T-cell (primary cell): Measurements from ENCODE around the gene GPT2. TPM values are rescaled to one million over a fixed set of nuclear protein-coding genes. Genes with fewer than 3 reads are reported as not detected.

Experiments
- ATAC-seq, 4 experiments: fragments of 200-7000 bp in 3 of 4; fragments of 150-1000 bp in 1 of 4; cut with Tn5 transposase; replicated peaks in 1 of 4; 1 replicate in 3 of 4; 2 replicates in 1 of 4; pipeline ENCODE4 v1.10.0; 2021; ENCODE audit warnings: moderate library complexity in 3 of 4, mild to moderate bottlenecking in 2 of 4, moderate number of reproducible peaks in 1 of 4
- CTCF ChIA-PET, 2 donors: fragments of 300-600 bp; sonication (Branson Sonifier 250); formaldehyde crosslinking; loops; one replicate each; lab custom pipeline; 2022; ENCODE audit warnings: antibody characterized with exemption in 2 of 2; lab: Charles Lee
- POLR2A ChIA-PET, 2 donors: fragments of 300-600 bp; sonication (Branson Sonifier 250); formaldehyde crosslinking; loops; one replicate each; lab custom pipeline; 2022; ENCODE audit warnings: antibody characterized with exemption in 2 of 2; lab: Charles Lee
- DNase-seq, 35 experiments: peaks; one replicate each; pipeline versions ENCODE4 v3.0.0 to v3.0.0-alpha.2; 2013 to 2023
- H3K27ac ChIP-seq: one replicate; pipeline ENCODE4 v1.5.1; 2013; ENCODE audit warnings: low read length
- H3K27me3 ChIP-seq, 2 experiments: replicated peaks in 1 of 2; 1 replicate in 1 of 2; 2 replicates in 1 of 2; pipeline versions ENCODE4 v1.6.1 to v1.7.0; 2013; ENCODE audit warnings: low read length in 1 of 2, mixed read lengths in 1 of 2; ENCODE audit not compliant: control insufficient read depth in 2 of 2, insufficient read depth in 2 of 2; ENCODE audit errors: extremely low read depth in 1 of 2
- H3K36me3 ChIP-seq, 2 donors: 1 replicate in 1 of 2; 2 replicates in 1 of 2; pipeline versions ENCODE4 v1.6.1 to v1.7.0; 2013; ENCODE audit warnings: low read length in 1 of 2; ENCODE audit not compliant: control insufficient read depth in 2 of 2, insufficient read depth in 1 of 2; ENCODE audit errors: extremely low read depth in 1 of 2
- H3K4me1 ChIP-seq, 2 experiments: 1 replicate in 1 of 2; 2 replicates in 1 of 2; pipeline versions ENCODE4 v1.6.1 to v1.7.0; 2013; ENCODE audit warnings: low read length in 2 of 2, mixed read lengths in 1 of 2; ENCODE audit not compliant: insufficient read depth in 2 of 2, control insufficient read depth in 1 of 2; ENCODE audit errors: extremely low read depth in 1 of 2
- H3K4me3 ChIP-seq, 2 donors: 1 replicate in 1 of 2; 2 replicates in 1 of 2; pipeline versions ENCODE4 v1.5.1 to v1.7.0; 2013; ENCODE audit warnings: mild to moderate bottlenecking in 2 of 2, low read length in 1 of 2, moderate library complexity in 1 of 2; ENCODE audit not compliant: control insufficient read depth in 1 of 2; ENCODE audit errors: extremely low read depth in 1 of 2
- H3K9me3 ChIP-seq: 2 replicates; pipeline ENCODE4 v1.7.0; 2013
- H3K27ac Mint-ChIP-seq, 2 donors: one replicate each; pipeline ENCODE4 v1.8.0; 2020 to 2021; ENCODE audit warnings: mild to moderate bottlenecking in 2 of 2, mixed read lengths in 2 of 2
- H3K27me3 Mint-ChIP-seq, 2 donors: one replicate each; pipeline ENCODE4 v1.8.0; 2021 to 2022; ENCODE audit warnings: mixed read lengths in 2 of 2
- H3K36me3 Mint-ChIP-seq: one replicate; pipeline ENCODE4 v1.8.0; 2021; ENCODE audit warnings: mixed read lengths
- H3K4me1 Mint-ChIP-seq, 3 donors: one replicate each; pipeline ENCODE4 v1.8.0; 2020 to 2022; ENCODE audit warnings: mixed read lengths in 3 of 3, mild to moderate bottlenecking in 1 of 3
- H3K4me3 Mint-ChIP-seq, 3 donors: one replicate each; pipeline ENCODE4 v1.8.0; 2020 to 2022; ENCODE audit warnings: mild to moderate bottlenecking in 3 of 3, mixed read lengths in 3 of 3, moderate library complexity in 3 of 3
- H3K9me3 Mint-ChIP-seq, 3 donors: one replicate each; pipeline ENCODE4 v1.8.0; 2020 to 2022; ENCODE audit warnings: mixed read lengths in 3 of 3
- WGBS: methylation state at CpG from one replicate; pipeline ENCODE4 v1.1.5; 2013; ENCODE audit warnings: missing lambda C conversion rate; ENCODE audit not compliant: insufficient coverage; 5-methylcytosine and 5-hydroxymethylcytosine counted together
- total RNA-seq, 35 experiments: library from RNA in 6 of 35; stranded (reverse) in 6 of 35; fragments of 120-200 nt in 1 of 35; gene quantifications; one replicate each; pipeline versions ENCODE4 v1.2.1 to v1.2.4 and lab custom pipeline; 2013 to 2026

The GPT2 gene
- total RNA-seq, 5 donors from 2014 or later (not counting 1 experiment from before 2014, with no cell fraction given): 0.40 to 4.7 (median 2.1) TPM

- H3K4me1 Mint-ChIP-seq: peaks cover 61 to 73% (median 70%) of the 10 kb centered on the region in 3 donors
- H3K27ac Mint-ChIP-seq: peak overlapping the region; percentile 51 to 72
- H3K36me3 Mint-ChIP-seq: peaks cover 39% of the 10 kb centered on the region
- H3K27me3 Mint-ChIP-seq: no peaks in the 10 kb centered on the region
- POLR2A ChIA-PET: interaction anchor here (0.6 to 0.7 kb wide), 6 partner anchors 9 to 1287 kb away, joined by 3 to 4 read pairs (median 3); no protein-coding TSS in a partner anchor
- CTCF ChIA-PET: interaction anchor here (0.5 to 0.9 kb wide), 3 partner anchors 8 to 408 kb away, joined by 3 to 7 read pairs (median 4); no protein-coding TSS in a partner anchor
- no peaks in the 10 kb centered on the region for H3K9me3 Mint-ChIP-seq
- Histone ChIP-seq H3K36me3 (peaks cover 8 to 44% of the 10 kb centered on the region in 2 donors), H3K27ac (peak overlapping the region; percentile 92), H3K4me1 (peaks cover 14 to 29% of the 10 kb centered on the region in 2 experiments), H3K4me3 (no peak overlapping the region), H3K9me3 (no peaks in the 10 kb centered on the region), H3K27me3 (no peaks in the 10 kb centered on the region)
- no CpG with 5 or more reads among the region's 7 CpGs for WGBS
- DNase-seq: no peak
- no peak for ATAC-seq
- peak overlapping the region; percentile 32 to 98 (median 49) for H3K4me3 Mint-ChIP-seq
Observed at GRCh38 chr16:46971271-46971670, 87.1 kb downstream of the GPT2 start.

GRCh38 chr16:46972429-46973206 is 88.5 kb downstream of the GPT2 start:
- POLR2A ChIA-PET: interaction anchor here (0.9 to 1.2 kb wide), 3 partner anchors 9 to 15 kb away, joined by 3 to 4 read pairs (median 3); no protein-coding TSS in a partner anchor
- H3K4me1 ChIP-seq: peaks cover 14 to 29% of the 10 kb centered on the region in 2 experiments
- H3K4me3 ChIP-seq: peak overlapping the region; percentile 62 to 75
- H3K27ac ChIP-seq: peak overlapping the region; percentile 92
- whole genome bisulfite sequencing: under 1% methylated on average over 38 of the region's 48 CpGs
- Mint-ChIP-seq H3K36me3 (peaks cover 28% of the 10 kb centered on the region), H3K27me3 (no peaks in the 10 kb centered on the region), H3K4me1 (peaks cover 53 to 70% (median 69%) of the 10 kb centered on the region in 3 donors), H3K4me3 (peak overlapping the region; percentile 91 to 98 (median 95)), H3K9me3 (no peaks in the 10 kb centered on the region), H3K27ac (peak overlapping the region; percentile 97 to 99)
- no peaks in the 10 kb centered on the region for H3K9me3 ChIP-seq
- ATAC-seq (peak; percentile 16 to 50 (median 33)), DNase-seq (peak in 27 of 35 experiments; percentile 4 to 67 (median 21))
- CTCF ChIA-PET: interaction anchor here (0.6 to 1.3 kb wide), 2 partner anchors 21 to 65 kb away, joined by 3 to 4 read pairs; no protein-coding TSS in a partner anchor
- H3K27me3 ChIP-seq: no peaks in the 10 kb centered on the region
- peaks cover 5 to 31% of the 10 kb centered on the region in 2 donors for H3K36me3 ChIP-seq

- H3K4me3 ChIP-seq: peak within 1 kb of the TSS; percentile 62 to 75
- H3K4me1 ChIP-seq: peaks cover 14 to 29% of the 10 kb centered on the region in 2 experiments
- no peaks in the 10 kb centered on the region for H3K9me3 ChIP-seq
- peak; percentile 92 to 96 (median 94) for ATAC-seq
- peaks cover 50 to 64% (median 62%) of the 10 kb centered on the region in 3 donors for H3K4me1 Mint-ChIP-seq
- H3K27ac Mint-ChIP-seq: peak within 1 kb of the TSS; percentile 99
- no peaks in the 10 kb centered on the region for H3K27me3 ChIP-seq
- peak within 1 kb of the TSS; percentile 92 to 98 (median 95) for H3K4me3 Mint-ChIP-seq
- DNase-seq: peak; percentile 76 to 96 (median 89)
- CTCF ChIA-PET: interaction anchor here in 1 of 2 donors (0.6 to 1.1 kb wide), 5 partner anchors 10 to 1192 kb away, joined by 3 to 4 read pairs (median 3); no protein-coding TSS in a partner anchor
- peaks cover 5 to 23% of the 10 kb centered on the region in 2 donors for H3K36me3 ChIP-seq
- POLR2A ChIA-PET: interaction anchor here (0.5 to 1.2 kb wide), 4 partner anchors 10 to 1636 kb away, joined by 3 to 6 read pairs (median 4); no protein-coding TSS in a partner anchor
- no peaks in the 10 kb centered on the region for H3K27me3 Mint-ChIP-seq
- WGBS: under 1% methylated on average over 73 of the region's 86 CpGs
- no peaks in the 10 kb centered on the region for H3K9me3 Mint-ChIP-seq
- H3K27ac ChIP-seq: peak within 1 kb of the TSS; percentile 92
- H3K36me3 Mint-ChIP-seq: peaks cover 22% of the 10 kb centered on the region
Observed at GRCh38 chr16:46973207-46973995, 89.2 kb downstream of the GPT2 start, which contains the start of gene DNAJA2. Gene DNAJA2, minus strand, starts transcription at chr16:46973674. Its CDS starts 102 bp downstream, at chr16:46973572.

DNA sequence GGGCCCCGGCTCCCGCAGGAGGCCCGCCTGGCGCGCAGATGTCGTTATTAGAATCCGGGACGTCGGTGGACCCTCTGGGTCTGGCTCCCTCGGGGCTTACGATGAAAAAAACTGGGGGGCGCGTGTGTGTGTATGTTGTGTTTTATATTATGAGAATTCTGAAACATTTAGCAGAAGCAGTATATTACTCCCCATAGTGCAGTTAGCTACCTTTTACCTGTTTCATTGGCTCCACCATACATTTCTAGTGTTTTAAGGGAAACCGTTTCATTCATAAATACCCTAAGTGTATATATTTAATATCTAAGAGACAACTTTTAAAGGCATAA is 89.8 kb downstream of the GPT2 start:
- Histone ChIP-seq H3K36me3 (peaks cover 0 to 17% of the 10 kb centered on the region in 2 donors), H3K4me1 (peaks cover 14 to 25% of the 10 kb centered on the region in 2 experiments), H3K4me3 (peak overlapping the region; percentile 62 to 75), H3K9me3 (no peaks in the 10 kb centered on the region), H3K27ac (peak overlapping the region; percentile 92), H3K27me3 (no peaks in the 10 kb centered on the region)
- Mint-ChIP-seq H3K27me3 (no peaks in the 10 kb centered on the region), H3K27ac (peak overlapping the region; percentile 97 to 99), H3K9me3 (no peaks in the 10 kb centered on the region), H3K4me3 (peak overlapping the region; percentile 92 to 98 (median 93)), H3K36me3 (peaks cover 17% of the 10 kb centered on the region), H3K4me1 (peaks cover 46 to 58% (median 57%) of the 10 kb centered on the region in 3 donors)
- 10% methylated on average over 2 of the region's 14 CpGs for WGBS
- CTCF ChIA-PET: interaction anchor here in 1 of 2 donors (0.7 to 1.1 kb wide), 5 partner anchors 10 to 1191 kb away, joined by 3 to 4 read pairs (median 3); no protein-coding TSS in a partner anchor
- no peak for DNase-seq
- POLR2A ChIA-PET: interaction anchor here (0.5 to 1.1 kb wide), 3 partner anchors 11 to 1635 kb away, joined by 3 to 6 read pairs (median 5); no protein-coding TSS in a partner anchor
- ATAC-seq: peak in 3 of 4 experiments; percentile 2 to 8 (median 5)

GRCh38 chr16:46974352-46974751 is 90.2 kb downstream of the GPT2 start:
- ChIA-PET POLR2A (interaction anchor here (0.8 to 1.1 kb wide), 2 partner anchors 11 to 1635 kb away, joined by 3 to 6 read pairs; no protein-coding TSS in a partner anchor), CTCF (interaction anchor here in 1 of 2 donors (0.6 to 1.1 kb wide), 4 partner anchors 13 to 1191 kb away, joined by 3 read pairs; no protein-coding TSS in a partner anchor)
- Mint-ChIP-seq H3K27me3 (no peaks in the 10 kb centered on the region), H3K27ac (peak overlapping the region; percentile 97 to 99), H3K4me1 (peaks cover 43 to 54% (median 53%) of the 10 kb centered on the region in 3 donors), H3K36me3 (peaks cover 14% of the 10 kb centered on the region), H3K4me3 (peak overlapping the region; percentile 92 to 98 (median 93)), H3K9me3 (no peaks in the 10 kb centered on the region)
- peaks cover 14 to 24% of the 10 kb centered on the region in 2 experiments for H3K4me1 ChIP-seq
- DNase-seq: peak in 14 of 35 experiments; percentile 0 to 56 (median 4)
- no peaks in the 10 kb centered on the region for H3K27me3 ChIP-seq
- H3K4me3 ChIP-seq: peak overlapping the region; percentile 62 to 75
- WGBS: 65% methylated on average over 4 of the region's 6 CpGs
- H3K9me3 ChIP-seq: no peaks in the 10 kb centered on the region
- H3K27ac ChIP-seq: peak overlapping the region; percentile 92
- peaks cover 0 to 13% of the 10 kb centered on the region in 2 donors for H3K36me3 ChIP-seq
- no peak for ATAC-seq
